ENCODE results near the gene DYNC1I2. TPM values are rescaled to one million over a fixed set of nuclear protein-coding genes. Genes with fewer than 3 reads are reported as not detected.

The DYNC1I2 gene
- total RNA-seq, 1 experiment from 2014 or later, result 62.9 TPM

GRCh38 chr2:171729952-171730317 is 42.7 kb downstream of the DYNC1I2 start:
- no peak for TF ChIP-seq CTCF (IDR thresholded peaks at IDR 0.05; ENCODE audit: insufficient read depth in 1 of 2, low read depth in 1 of 2, low read length in 1 of 2, severe bottlenecking in 1 of 2, unreplicated experiment in 1 of 2)
- Histone ChIP-seq H3K9me3 (no peaks in the 10 kb centered on the region), H3K36me3 (ENCODE audit: control insufficient read depth, insufficient read depth, low read length) (peaks cover 3% of the 10 kb centered on the region; the same call in 1 of the 2 replicates), H3K4me3 (ENCODE audit: low read depth, low read length) (no peak overlapping the region), H3K27me3 (replicated peaks; ENCODE audit: control insufficient read depth, insufficient read depth, low read length) (no peaks in the 10 kb centered on the region), H3K4me1 (no peaks in the 10 kb centered on the region)
- POLR2A ChIA-PET, result no interaction called here
- BruUV-seq (replicated peaks), result no TSS peak
- H3K4me3 Mint-ChIP-seq (ENCODE audit: unreplicated experiment), result no peak overlapping the region
- no peak overlapping the region for H3K27ac Mint-ChIP-seq (ENCODE audit: unreplicated experiment)
- peaks cover 53% of the 10 kb centered on the region for H3K36me3 Mint-ChIP-seq (ENCODE audit: insufficient read depth, unreplicated experiment)
- H3K27me3 Mint-ChIP-seq (ENCODE audit: insufficient read depth, unreplicated experiment), result no peaks in the 10 kb centered on the region
- CTCF ChIA-PET, result no interaction called here
- DNase-seq, result no peak
- no peaks in the 10 kb centered on the region for H3K9me3 Mint-ChIP-seq (ENCODE audit: unreplicated experiment)
- intact Hi-C loops (cut with micrococcal nuclease; ENCODE audit: unreplicated experiment), result no loop called here
- no peaks in the 10 kb centered on the region for H3K4me1 Mint-ChIP-seq (ENCODE audit: low read depth, unreplicated experiment)

DNA sequence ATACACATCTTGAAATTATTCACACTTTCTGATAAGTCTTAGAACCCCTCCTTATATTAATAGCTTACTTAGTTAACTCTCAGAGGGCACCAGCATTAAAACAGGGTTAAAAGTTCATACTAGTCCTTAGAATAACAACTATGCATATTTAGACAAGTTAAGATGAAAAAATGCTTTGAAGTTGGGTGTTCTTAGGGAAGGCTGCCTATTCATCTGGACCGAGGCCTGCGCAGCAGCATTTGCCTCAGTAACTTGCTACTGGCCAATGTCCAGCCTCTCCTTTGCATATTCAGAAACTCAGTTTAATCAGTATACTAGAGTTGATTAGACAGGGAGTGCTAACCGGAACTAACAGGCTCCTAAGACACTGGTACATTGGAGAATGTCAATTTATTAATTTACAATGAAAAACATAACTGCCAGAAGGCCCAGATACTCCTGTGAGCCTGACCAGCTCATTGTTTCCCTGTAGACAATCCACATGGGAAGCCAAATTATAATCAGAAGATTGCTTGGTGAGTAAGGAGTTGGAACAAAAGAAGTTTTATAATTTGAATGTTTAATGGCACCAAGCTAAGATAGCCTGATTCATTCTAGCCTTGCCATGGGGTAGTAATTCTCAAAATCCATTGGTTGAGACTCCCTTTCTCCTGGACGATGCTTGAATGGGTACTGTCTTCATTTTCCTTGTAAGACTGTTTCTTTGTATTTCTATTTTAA is 48.9 kb downstream of the DYNC1I2 start:
- H3K4me3 ChIP-seq (ENCODE audit: low read depth, low read length), result no peak overlapping the region
- CTCF ChIA-PET, result no interaction called here
- POLR2A ChIA-PET, result no interaction called here
- no peaks in the 10 kb centered on the region for H3K27me3 Mint-ChIP-seq (ENCODE audit: insufficient read depth, unreplicated experiment)
- no peak overlapping the region for H3K27ac Mint-ChIP-seq (ENCODE audit: unreplicated experiment)
- H3K4me1 Mint-ChIP-seq (ENCODE audit: low read depth, unreplicated experiment), result no peaks in the 10 kb centered on the region
- no peaks in the 10 kb centered on the region for H3K9me3 ChIP-seq
- intact Hi-C loops (cut with micrococcal nuclease; ENCODE audit: unreplicated experiment), result no loop called here
- peaks cover 38% of the 10 kb centered on the region for H3K36me3 Mint-ChIP-seq (ENCODE audit: insufficient read depth, unreplicated experiment)
- no peak overlapping the region for H3K4me3 Mint-ChIP-seq (ENCODE audit: unreplicated experiment)
- no peaks in the 10 kb centered on the region for H3K9me3 Mint-ChIP-seq (ENCODE audit: unreplicated experiment)
- peaks cover 2% of the 10 kb centered on the region; the same call in 1 of the 2 replicates for H3K36me3 ChIP-seq (ENCODE audit: control insufficient read depth, insufficient read depth, low read length)
- no TSS peak for BruUV-seq (replicated peaks)
- H3K27me3 ChIP-seq (replicated peaks; ENCODE audit: control insufficient read depth, insufficient read depth, low read length), result no peaks in the 10 kb centered on the region
- no peak for TF ChIP-seq CTCF (IDR thresholded peaks at IDR 0.05; ENCODE audit: insufficient read depth in 1 of 2, low read depth in 1 of 2, low read length in 1 of 2, severe bottlenecking in 1 of 2, unreplicated experiment in 1 of 2)
- no peak for DNase-seq
- H3K4me1 ChIP-seq, result no peaks in the 10 kb centered on the region

DNA sequence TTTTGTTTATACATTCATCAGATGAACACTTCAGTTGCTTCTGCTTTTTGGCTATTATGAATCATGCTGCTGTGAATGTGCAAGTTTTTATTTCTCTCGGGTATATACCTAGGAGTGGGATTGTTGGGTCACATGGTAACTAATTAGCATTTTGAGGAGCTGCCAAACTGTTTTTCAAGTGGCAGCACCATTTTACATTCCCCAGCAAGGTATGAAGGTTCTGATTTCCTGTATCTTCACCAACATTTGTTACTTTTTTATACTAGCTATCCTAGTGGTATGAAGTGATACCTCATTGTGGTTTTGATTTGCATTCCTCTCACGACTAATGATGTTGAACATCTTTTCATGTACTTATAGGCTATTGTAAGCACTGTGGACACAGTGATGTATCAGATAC is 53.9 kb downstream of the DYNC1I2 start:
- Mint-ChIP-seq H3K27ac (ENCODE audit: unreplicated experiment) (no peak overlapping the region), H3K9me3 (ENCODE audit: unreplicated experiment) (no peaks in the 10 kb centered on the region), H3K36me3 (ENCODE audit: insufficient read depth, unreplicated experiment) (peaks cover 30% of the 10 kb centered on the region), H3K4me3 (ENCODE audit: unreplicated experiment) (no peak overlapping the region), H3K27me3 (ENCODE audit: insufficient read depth, unreplicated experiment) (no peaks in the 10 kb centered on the region), H3K4me1 (ENCODE audit: low read depth, unreplicated experiment) (no peaks in the 10 kb centered on the region)
- H3K4me1 ChIP-seq, result no peaks in the 10 kb centered on the region
- H3K36me3 ChIP-seq (ENCODE audit: control insufficient read depth, insufficient read depth, low read length), result no peaks in the 10 kb centered on the region; the same call in 1 of the 2 replicates
- BruUV-seq (replicated peaks), result no TSS peak
- ChIA-PET CTCF (no interaction called here), POLR2A (no interaction called here)
- H3K9me3 ChIP-seq, result no peaks in the 10 kb centered on the region
- intact Hi-C loops (cut with micrococcal nuclease; ENCODE audit: unreplicated experiment), result no loop called here
- no peak for TF ChIP-seq CTCF (IDR thresholded peaks at IDR 0.05; ENCODE audit: insufficient read depth in 1 of 2, low read depth in 1 of 2, low read length in 1 of 2, severe bottlenecking in 1 of 2, unreplicated experiment in 1 of 2)
- no peak for DNase-seq
- H3K27me3 ChIP-seq (replicated peaks; ENCODE audit: control insufficient read depth, insufficient read depth, low read length), result no peaks in the 10 kb centered on the region
- H3K4me3 ChIP-seq (ENCODE audit: low read depth, low read length), result no peak overlapping the region

All from Caco-2 (cell line).